LHCN-M2 (cell line): ENCODE measurements around the gene SLITRK1. TPM values are rescaled to one million over a fixed set of nuclear protein-coding genes. Genes with fewer than 3 reads are reported as not detected.
A peak's percentile ranks its signal among the peaks of the same experiment; 100 is the strongest.

Source experiments
- DNase-seq: peaks from one replicate; pipeline ENCODE4 v3.0.0-alpha.2; 2012; ENCODE audit warnings: low read depth
- polyA plus RNA-seq: library from polyadenylated mRNA; unstranded; fragments of >200 nt; gene quantifications from one replicate; pipeline ENCODE4 v1.2.1, GENCODE V29; 2012; ENCODE audit warnings: missing spikeins
- total RNA-seq: library from RNA; depleted of rRNA; stranded (reverse); fragments of >200 nt; gene quantifications from 2 replicates; pipeline ENCODE4 v1.2.3, GENCODE V29; 2014; rRNA removed

The SLITRK1 gene, protein sequence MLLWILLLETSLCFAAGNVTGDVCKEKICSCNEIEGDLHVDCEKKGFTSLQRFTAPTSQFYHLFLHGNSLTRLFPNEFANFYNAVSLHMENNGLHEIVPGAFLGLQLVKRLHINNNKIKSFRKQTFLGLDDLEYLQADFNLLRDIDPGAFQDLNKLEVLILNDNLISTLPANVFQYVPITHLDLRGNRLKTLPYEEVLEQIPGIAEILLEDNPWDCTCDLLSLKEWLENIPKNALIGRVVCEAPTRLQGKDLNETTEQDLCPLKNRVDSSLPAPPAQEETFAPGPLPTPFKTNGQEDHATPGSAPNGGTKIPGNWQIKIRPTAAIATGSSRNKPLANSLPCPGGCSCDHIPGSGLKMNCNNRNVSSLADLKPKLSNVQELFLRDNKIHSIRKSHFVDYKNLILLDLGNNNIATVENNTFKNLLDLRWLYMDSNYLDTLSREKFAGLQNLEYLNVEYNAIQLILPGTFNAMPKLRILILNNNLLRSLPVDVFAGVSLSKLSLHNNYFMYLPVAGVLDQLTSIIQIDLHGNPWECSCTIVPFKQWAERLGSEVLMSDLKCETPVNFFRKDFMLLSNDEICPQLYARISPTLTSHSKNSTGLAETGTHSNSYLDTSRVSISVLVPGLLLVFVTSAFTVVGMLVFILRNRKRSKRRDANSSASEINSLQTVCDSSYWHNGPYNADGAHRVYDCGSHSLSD
- total RNA-seq: 0.06 TPM in 2 replicates
- polyA plus RNA-seq: 0.62 TPM

DNA sequence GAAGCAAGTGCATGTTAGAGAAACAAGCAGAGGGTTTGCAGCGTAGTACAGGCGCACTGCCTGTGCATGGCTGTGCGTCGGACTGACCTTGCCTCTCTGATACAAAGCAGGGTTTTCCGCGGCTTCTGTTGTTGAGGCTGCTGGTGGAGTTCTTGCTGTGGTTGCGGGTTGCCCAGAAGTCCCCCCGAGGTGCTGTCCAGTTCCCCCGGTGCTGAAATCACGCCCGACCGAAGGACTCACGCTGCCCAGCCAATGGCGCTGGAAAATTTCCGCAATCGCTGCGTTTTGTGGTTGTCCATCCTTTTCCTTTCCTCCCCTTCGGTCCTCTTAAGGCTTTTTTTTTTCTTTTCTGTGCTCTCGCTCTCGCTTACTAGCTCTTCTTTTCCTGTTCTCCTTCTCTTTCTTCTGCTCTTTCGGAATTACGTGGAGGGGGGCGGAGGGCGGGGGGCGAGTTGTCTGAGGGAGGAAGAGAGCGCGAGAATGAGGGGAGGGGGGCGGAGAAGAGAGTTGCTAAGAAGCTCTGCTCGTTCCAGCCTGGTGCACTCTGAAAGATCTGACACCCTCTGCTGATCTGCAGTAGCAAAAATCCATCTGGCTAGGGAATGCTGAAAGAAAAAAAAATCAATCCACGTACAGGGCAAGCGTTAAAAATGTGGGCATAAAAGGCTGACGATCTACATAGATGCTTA is at the start of gene SLITRK1:
TSS of gene SLITRK1 (minus strand) at position 558 of the 689 bp plus-strand sequence. CDS start 967 bp downstream, outside the sequence.
- peak; percentile 78 for DNase-seq

DNA sequence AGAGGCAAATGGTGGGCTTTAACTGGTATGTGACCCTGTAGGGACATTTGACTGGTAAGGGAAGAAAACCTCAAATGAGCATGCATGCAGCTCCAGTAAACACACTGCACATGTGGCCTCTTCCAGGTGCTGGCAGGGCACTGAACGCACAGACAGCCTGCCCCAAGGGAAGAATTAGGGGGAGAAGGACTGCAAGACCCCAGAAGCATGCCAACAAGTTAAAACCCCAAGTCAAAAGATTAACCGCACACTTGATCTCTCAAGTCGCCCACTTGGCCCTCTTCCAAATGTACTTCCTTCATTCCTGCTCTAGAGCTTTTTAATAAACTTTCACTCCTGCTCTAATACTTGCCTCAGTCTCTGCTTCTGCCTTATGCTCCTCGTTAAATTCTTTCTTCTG is 46.9 kb upstream of the SLITRK1 start:
- no peak for DNase-seq

DNA sequence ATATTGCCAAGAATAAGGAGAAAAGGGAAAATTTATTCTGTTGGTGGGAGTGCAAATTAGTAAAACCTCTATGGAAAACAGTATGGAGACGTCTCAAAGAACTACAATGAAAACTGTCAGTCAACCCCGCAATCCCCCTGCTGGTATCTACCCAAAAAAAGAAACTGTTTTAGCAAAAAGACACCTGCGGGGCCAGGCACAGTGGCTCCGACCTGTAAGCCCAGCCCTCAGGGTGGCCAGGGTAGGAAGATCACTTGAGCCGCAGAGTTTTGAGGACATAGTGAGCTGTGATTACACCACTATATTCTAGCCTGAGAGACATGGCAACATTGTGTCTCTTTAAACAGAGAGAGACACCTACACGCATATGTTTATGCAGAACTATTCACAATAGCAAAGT is 37.5 kb upstream of the SLITRK1 start:
- no peak for DNase-seq

DNA sequence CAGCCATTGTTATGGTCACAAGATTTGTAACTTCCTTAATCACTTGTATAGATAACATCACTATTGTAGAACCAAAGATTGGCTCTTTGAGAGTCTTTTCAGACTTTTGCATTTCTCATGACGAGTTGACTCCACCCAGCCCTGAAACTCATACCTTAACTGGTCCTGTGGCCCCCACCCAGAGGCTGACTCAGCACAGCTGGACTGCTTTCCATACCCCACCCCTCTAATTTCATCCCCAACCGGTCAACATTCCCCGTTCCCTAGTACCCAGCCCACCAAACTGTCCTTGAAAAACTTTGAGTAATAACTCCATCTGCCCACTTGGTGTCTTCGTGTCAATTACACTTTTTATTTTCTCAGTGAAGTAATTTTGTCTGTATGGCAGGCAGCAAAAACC is 32.1 kb upstream of the SLITRK1 start:
- no peak for DNase-seq

DNA sequence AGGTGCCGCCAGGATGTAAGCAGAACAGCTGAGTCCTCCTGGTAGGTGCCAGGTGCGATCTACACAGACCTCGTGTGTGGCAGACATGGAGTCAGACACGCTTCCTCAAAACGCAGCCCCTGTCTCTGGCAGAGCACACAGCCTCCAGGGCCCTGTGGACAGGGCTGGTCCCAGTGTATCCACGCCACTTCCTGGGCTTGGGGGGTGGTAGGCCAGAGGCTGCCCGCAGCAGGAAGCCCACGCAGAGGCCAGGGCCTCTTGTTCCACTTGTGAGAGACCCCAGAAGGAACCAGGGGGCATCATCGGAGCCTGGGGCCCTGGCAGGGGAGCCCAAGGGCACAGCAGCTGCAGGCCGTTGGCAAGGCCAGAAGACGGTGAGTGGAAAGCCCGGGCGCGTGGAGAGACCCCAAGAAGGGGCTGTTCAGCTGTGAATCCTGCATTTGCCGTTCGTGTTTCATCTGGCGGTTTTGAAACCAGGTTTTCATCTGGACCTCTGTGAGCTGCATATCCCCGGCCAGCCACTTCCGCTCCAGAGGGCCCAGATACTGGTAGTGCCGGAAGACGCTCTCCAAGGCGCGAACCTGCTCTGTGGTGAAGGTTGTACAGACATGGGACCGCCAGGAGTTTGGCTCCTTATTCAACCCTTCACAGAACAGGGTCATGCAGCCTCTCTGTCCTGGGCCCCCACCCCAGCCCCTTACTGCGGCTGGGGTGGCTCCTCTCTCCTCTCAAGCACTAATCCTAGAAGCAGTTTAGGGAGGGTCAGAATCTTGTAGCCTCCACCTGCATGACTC is 25.1 kb upstream of the SLITRK1 start:
- DNase-seq: no peak

DNA sequence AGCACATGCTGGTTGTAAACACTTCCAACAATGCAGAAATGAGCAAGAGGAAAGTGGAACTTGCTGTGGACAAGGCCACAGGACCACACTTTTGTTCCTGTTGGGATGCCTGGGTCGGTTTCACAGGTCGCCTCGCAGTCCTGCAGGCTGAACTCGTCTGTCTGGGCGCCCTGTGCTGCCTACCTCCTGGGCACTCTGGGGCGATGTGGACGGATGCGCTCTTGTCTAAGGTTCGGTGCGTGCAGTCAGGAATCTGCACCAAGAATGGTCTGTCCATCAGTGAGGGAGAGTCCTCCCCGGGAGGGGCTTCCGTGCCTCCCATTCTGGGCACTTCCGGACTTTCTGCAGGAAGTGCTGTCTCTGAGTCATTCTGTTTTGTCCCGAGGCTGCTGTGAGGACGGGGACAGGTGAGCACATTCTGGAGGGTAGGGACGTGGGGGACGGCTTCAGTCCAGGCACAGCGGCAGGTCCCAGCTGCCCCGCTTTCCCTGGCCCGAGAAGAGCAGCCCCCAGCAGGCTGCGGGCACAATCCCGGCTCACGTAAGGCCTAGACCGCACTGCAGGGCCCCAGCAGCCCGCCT is 24.1 kb upstream of the SLITRK1 start:
- DNase-seq: no peak

DNA sequence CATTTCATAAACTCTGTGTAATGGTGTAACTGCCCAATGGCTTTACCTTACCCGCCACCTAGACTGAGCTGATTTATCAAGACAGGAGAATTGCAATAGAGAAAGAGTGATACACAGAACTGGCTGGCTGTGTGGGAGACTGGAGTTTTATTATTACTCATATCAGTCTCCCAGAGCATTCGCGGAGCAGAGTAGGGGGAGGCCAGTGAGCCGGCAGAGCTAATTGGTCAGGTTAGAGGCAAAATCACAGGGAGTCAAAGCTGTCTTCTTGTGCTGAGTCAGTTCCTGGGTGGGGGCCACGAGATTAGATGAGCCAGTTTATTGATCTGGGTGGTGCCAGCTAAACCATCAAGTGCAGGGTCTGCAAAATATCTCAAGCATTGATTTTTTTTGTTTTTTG is 23.4 kb upstream of the SLITRK1 start:
- no peak for DNase-seq

DNA sequence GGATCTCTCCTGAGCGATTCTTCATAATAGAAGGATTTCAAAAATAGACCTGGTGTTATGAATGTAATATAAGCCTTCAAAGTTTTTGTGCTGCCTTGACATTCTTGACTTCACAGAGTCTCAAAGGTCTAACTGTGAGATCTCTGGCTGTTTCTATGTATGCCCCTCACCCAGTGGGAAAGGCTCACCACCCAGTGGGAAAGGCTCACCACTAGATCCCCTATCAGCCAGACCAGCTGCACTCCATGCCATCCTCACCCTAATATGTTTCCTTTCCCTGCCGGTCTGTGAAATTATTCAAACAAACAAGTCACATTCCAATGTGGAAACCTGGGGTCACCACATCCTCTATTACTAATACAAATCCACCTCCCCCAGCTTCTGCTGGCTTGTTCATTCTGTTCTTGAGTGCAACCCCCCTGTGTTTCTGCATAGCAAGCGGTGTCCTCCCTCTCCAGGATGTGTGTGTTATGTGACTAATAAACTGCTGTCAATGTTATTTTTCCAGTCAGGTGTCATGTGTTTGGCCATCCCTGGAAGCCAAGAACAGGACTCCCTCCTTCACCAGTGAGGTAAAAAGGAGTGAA is 13.8 kb upstream of the SLITRK1 start:
- peak; percentile 97 for DNase-seq

DNA sequence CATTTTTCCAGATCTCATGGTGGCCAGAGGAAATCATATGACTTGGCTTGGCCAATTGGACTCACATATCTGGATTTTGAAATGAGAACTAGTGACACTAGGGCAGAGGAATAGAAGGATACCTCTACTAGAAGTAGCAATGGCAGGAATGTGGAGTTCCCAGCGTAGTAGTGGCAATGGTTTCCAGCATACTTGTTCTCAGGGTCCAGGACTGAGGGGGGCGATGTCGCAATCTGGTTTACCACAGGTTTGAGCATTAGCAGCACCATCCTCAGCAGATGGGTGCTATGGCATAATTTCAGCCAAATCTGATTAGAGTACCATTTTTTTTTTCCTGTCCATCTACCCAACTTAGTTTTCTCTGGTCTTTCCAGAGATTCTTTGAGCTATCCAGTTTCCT is 8.1 kb upstream of the SLITRK1 start:
- no peak for DNase-seq

DNA sequence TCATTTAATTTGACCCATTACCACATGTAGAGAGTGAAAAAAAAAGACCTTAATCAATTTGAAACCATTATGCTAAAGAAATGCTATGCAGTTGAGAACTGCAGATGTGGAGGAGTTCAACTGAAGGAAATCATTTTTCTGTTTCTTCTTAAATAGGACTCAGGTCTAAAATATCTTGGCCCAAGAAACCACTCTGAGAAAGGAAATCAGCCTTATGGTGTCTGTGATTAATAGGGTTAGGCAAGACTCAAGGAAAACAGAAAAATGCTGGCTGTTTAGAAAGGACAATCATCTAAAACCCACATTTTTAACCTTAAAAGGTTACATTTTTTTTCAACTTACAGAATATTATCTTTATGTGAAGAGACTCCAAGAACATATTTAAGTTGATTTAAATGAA is 1.9 kb upstream of the SLITRK1 start:
- DNase-seq: no peak

DNA sequence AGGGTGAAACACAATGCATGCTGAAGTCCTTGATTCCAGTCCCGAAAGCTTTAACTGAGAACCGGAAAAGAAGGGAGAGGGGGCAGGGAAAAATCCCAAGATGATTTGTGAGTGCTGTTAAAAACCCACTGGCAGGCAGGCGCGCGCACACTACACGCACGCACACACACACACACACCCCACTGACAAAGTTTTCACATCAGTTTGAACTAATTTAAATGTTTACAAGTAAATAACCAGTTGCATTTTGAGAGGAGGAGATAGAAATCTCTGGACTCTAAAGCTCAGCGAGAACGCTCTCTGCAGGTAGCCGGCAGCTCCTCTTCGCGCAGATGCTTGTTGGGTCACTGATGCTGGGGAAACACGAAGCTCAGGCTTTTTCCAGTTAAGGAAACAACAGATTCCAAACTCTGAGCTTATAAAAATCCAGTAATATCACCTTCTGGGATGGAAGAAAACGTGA is 818 bp upstream of the SLITRK1 start:
- DNase-seq: no peak

DNA sequence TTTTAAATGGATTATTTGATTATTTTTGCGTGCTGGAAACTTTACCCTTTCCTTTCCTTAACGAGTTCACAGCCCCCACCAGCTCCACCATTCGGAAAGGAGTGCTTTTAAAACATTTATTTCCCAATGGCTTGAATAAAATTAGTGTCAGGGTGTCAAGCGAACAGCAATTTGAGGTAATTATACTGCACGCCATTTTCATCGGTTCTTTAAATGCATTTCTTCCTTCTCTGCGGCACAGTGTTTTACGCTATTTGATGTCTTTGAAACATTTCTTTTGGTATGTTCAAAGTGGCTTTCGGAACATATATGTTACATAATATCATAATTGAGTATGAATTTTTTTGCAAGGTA is 309 bp upstream of the SLITRK1 start:
- no peak for DNase-seq

DNA sequence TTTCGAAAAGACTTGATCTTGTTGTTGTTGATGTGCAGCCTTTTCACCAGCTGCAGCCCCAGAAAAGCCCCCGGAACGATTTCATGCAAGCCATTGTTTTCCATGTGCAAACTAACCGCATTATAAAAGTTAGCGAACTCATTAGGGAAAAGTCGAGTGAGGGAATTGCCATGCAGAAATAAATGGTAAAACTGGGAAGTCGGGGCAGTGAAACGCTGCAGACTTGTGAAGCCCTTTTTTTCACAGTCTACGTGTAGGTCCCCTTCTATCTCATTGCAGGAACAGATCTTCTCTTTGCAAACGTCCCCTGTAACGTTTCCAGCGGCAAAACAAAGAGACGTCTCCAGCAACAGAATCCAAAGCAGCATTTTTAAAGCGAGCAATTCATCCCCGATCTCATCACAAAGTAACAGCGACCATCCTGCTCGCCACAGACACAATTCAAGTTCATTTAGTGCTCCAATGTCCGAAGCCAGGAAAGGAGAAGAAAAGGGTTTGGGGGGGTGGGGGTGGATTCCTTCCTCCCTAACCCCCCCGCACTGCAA is 1.1 kb downstream of the SLITRK1 start:
- no peak for DNase-seq

DNA sequence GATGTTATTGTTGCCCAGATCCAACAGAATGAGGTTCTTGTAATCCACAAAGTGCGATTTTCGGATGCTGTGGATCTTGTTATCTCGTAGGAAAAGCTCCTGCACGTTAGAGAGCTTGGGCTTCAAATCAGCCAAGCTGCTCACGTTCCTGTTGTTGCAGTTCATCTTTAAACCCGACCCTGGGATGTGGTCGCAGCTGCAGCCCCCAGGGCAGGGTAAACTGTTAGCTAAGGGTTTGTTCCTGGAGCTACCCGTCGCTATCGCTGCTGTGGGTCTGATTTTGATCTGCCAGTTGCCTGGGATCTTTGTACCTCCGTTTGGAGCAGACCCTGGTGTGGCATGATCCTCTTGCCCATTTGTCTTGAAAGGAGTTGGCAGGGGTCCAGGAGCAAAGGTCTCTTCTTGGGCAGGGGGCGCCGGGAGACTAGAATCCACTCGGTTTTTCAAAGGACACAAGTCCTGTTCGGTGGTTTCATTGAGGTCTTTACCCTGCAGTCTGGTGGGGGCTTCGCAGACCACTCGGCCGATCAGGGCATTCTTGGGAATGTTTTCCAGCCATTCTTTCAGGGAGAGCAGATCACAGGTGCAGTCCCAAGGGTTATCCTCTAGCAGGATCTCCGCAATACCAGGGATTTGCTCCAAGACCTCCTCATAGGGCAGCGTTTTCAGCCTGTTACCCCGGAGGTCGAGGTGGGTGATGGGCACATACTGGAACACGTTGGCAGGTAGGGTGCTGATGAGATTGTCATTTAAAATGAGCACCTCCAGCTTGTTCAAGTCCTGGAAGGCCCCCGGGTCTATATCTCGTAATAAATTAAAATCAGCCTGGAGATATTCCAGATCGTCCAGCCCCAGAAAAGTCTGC is 1.8 kb downstream of the SLITRK1 start:
- DNase-seq: no peak

DNA sequence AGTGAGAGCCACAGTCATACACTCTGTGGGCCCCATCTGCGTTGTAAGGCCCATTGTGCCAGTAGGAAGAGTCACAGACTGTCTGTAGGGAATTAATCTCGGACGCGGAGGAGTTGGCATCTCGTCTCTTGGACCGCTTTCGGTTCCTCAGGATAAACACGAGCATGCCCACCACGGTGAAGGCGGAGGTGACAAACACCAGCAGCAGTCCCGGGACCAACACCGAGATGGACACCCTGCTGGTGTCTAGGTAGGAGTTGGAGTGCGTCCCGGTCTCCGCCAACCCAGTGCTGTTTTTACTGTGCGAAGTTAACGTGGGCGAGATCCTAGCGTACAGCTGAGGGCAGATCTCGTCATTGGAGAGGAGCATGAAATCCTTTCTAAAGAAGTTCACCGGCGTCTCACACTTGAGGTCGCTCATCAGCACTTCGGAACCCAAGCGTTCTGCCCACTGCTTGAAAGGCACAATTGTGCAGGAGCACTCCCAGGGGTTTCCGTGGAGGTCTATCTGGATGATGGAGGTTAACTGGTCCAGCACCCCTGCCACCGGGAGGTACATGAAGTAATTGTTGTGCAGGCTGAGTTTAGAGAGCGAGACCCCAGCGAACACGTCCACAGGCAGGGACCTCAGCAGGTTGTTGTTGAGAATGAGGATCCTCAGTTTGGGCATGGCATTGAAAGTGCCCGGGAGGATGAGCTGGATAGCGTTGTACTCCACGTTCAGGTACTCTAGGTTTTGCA is 2.7 kb downstream of the SLITRK1 start:
- DNase-seq: peak; percentile 35

DNA sequence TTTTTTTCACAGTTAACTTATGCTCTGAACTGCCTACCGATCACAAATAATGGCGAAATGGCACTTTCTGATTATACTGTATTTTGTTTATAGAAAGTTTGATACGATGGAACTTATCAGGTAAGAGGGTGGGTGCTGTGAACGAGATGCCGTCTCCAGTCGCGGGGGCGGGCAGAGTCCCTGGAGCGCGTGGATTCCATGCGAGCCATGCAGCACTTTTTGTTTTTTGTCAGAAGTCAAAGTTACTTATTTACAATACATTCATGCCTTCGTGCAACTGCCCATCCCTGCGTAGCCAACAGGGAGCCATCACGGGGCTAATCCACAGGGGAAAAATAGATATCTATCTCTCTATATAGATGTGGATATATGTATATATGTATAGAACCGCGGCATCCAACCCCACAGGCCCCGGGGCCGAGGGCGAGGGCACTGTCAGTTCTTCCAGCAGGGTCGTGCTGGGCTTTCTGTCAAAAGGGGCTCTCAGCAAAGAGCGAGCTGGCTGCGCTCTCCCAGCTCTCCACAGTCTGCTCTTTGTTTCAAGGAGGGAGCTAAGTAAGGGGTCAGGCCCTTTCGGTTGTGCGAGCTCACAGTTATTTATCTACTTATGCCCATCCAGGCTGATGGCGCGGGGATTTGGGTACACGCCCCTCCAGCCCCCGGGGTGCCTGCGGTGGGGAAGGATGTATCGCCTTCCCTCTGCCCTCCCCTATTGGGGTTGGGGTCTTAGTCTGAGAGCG is 3.4 kb downstream of the SLITRK1 start:
- DNase-seq: no peak

DNA sequence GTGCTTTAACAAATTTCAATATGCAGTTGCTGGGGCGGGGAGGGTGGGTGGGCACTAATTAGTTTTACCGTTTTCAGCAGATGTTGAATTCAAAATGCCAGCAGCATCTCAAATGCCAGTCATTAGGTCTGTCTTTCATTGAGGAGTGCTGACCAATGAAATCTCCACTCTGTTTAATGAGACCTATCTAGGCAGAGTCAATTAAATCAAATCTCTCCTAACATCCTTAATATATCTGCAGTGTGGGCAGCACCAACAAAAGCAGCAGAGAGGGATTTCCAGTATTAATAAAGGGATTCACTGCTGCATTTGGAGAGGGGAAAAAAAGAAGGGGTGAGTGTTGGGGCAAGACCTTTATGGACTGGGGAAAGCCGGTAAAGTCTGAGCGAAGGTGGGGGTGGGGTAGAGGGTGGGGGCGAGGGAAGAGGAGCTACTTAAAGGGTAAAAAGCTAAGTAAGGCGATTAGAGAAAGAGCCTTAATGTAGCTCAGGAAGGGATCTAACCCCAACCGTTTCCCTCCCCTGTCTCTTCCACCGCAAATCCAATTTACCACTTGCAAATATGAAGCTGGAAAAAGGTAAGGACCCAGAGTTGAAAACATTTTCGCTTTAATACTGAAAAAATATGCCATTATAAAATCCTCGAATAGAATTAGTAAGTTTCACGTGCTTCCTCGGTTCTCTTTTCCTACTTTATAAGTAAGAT is 4.5 kb downstream of the SLITRK1 start:
- DNase-seq: no peak
